Superior temporal gyrus (tissue), 1 donor: ENCODE measurements around the gene TBC1D8.

ENCODE experiments used
- DNase-seq: peaks from one replicate; pipeline ENCODE4 v3.0.0-alpha.2; 2016; ENCODE audit errors: extremely low spot score

The TBC1D8 gene

DNA sequence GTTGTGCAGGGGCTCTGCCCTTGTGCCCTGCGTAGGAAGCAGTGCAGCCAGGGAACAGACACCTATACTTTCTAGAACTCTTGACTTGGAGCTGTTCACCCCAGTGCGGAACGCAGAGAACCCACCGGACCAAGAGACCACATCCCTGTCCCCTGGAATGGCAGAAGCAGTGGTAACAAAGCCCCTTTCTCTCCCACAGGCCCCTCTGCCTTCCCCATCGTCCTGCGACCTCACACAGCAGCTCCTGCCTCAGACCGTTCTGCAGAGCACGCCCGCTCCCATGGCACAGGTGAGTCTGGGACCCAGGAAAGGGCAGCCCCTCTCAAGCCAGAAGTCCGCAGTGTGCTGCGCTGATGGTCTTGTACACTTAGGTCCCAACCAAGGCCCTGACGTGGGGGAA, 173.7 kb downstream of the TBC1D8 start:
- no peak for DNase-seq

DNA sequence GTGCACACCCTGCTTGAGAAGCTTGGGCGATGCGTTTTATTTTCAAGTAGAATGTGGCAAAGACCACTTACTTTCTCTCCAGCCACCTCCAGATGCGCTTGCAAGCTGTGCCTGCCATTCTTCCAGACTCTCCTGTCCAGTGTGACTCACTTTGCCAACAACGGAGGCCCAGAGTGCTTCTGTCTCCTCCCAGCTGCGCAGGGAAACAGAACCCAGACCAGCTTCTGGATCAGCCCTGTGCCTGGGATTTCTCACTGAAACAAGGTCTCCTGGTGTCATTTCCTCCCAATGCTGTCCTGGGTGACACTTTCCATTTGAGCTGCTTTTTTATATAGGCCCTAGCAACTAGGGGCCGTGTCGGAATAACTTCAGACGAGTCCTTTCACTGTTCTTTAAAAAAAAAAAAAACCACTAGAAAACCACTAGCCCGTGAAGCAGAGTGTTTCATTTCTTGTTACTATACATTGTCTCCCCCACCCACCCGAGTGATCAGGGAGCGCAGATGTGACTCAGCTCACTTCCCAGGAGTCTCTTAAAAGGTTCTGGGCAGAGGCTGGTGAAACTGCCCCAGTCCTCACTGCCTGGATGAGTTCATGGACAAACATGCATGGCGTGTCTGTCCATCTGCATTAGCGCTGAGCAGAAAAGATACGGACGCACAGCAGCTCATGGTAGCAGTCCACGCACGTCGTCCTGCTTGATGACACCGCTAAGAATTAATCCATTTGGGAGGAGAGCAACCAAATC, 174.4 kb downstream of the TBC1D8 start:
- DNase-seq, result peak; percentile 25

DNA sequence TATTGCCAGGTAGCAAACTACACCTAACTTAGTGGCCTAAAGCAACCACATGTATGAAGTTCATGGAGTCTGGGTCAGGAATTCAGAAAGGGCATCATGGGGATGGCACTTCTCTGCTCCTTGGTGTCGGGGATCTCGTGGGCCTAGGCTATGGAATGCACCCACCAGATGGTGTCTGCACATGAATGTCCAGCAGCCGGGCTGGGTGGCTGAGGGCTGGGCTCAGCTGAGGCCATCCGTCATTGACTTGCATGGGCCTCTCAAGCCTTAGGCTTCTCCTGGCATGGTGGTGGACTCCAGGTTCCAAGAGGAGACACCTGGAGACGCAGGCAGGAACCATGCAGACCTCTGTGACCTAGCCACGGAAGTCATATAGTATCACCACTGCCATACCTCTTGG, 175.1 kb downstream of the TBC1D8 start:
- no peak for DNase-seq

DNA sequence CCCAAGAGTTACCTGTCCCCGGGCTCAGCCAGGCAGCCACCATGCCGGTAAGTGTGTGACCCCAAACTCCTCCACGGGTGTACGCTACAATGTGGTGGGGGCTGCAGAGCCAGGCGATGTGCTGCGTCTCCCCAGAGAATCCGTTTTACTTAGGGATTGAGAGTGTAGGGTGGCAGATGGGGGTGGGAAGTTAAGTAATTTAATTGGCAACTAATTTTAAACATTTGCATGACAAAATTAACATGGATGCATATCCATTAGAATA, 175.7 kb downstream of the TBC1D8 start:
- DNase-seq, result no peak

DNA sequence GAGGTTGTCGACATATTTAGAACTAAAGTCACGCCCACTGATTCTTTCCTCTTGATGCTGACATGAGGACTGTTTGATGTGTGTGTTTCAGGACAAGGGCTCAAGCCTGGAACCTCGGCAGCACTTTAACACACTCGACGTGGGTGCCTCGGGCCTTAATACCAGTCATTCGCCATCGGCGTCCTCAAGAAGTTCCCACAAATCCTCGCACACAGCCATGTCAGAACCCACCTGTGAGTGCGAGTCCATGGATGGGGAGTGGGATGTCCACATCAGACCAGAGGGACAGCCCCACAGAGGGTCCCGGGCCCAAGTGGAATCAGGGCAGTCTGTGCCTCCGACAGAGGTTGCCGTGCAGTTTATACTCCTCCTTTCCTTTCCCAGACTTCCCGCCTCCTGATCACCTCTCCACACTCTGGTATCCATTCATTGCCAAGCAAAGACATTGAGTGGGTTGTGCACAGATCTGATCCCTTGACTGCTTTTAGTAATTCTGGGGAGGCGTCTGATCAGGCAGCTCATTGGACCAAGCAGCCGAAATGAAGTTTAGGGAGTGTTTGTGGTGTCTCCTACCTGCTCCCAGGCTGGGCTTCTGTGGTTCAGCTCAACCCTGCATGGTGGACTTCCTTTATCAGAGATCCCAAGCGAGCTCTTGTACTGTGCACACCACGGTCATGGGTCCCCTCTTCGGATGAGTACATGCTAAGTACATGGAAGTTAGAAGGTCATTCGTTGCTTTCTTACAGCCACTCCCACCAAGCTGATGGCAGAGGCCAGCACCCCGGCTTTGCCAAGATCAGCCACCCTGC, 176.3 kb downstream of the TBC1D8 start:
- no peak for DNase-seq

DNA sequence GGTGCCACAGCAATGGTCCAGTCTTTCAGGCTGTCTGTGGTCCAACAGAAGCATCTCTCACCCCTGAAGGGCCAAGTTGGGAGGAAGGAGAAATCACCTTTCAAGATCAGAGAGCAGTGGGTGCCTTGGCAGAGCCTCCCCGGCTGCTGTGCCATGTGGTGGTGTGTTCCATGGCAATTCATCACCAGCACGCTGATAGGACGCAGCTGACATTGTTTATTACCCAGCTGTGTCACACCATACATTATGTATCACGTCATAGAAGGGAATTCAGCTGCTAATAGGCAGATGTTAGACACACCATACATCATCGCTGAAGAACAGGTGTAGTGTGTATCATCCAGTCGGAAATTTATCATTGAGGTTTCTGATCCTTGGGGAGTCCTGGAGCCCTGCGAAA, 178.7 kb downstream of the TBC1D8 start:
- DNase-seq, result no peak

DNA sequence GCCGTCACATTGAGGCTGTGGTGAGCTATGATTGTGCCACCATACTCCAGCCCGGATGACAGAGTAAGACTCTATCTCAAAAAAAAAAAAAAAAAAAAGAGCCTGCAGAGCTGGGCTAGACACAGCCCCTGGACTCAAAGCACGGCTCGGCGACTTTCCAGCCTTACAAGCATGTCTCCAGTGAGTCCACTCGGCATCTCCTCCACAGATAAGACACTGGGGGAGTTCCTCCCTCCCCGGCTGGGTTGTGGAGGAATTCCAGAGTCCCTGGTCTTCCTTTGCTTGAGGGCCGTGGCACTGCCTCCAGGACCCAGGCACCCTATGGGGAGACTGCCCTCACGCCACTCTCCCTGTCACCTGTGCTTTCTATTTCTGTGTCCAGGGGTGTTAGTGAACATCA, 180.0 kb downstream of the TBC1D8 start:
- DNase-seq, result no peak

DNA sequence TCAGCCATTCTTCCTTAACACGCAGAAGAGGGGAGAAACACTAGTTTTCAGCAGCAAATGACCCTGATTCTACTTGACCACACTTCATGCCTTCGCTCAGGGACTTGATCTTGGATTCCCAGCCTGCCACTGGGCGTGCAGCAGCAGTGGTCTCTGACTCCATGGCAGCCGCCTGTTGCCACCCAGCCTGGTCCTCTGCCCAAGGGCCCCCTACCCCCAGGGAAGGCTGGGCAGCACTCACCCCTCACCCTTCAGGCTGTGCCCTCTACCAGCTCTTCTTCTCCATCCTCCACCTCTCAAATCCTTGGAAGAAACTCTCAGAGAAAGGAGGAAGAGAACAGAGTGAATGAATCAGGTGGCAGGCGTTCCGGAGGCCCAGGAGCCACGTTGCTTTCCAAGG, 181.2 kb downstream of the TBC1D8 start:
- DNase-seq, result no peak

DNA sequence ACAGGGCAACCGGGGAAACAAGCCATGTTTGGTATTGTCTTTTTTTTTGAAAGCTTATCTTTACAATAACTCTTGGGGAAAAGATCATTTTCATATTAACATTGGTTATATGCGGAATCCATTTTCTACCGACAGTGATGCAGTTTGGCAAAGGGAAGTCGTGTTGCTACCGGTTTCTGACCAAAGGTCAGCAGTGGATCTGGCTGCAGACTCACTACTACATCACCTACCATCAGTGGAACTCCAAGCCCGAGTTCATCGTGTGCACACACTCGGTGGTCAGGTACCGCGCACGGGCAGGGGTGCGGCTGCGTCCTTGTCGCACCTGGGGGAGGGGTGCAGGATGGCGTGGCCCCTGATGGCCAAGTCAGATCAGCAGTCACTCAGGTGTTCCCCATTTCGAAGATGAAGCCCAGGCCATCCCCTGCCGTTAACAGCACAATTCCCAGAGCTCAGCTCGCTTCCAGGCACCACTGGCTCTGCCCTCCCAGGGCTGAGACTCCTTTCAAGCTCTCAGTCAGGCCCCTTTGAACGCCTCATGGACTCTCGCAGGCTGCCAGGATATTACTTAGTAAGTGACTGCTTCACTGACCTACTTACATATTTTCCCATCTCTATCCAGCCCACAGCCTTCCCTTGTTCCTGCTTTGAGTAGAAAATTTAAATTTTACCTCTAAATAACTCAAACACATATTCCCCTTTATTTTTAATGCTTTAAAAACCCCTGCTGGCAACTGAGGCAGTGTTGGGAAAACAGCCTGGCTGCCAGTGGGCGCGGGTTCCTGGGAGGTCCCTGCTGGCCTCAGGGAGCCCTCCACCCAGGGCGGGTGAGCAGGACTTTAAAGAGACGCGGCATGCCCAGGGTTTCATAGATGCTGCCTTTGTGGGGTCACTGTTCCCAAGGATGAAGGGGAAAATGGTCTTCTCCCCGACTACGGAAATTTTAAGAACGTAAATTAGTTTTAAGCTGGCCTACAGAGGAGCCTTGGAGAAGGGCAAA, 182.7 kb downstream of the TBC1D8 start:
- no peak for DNase-seq

DNA sequence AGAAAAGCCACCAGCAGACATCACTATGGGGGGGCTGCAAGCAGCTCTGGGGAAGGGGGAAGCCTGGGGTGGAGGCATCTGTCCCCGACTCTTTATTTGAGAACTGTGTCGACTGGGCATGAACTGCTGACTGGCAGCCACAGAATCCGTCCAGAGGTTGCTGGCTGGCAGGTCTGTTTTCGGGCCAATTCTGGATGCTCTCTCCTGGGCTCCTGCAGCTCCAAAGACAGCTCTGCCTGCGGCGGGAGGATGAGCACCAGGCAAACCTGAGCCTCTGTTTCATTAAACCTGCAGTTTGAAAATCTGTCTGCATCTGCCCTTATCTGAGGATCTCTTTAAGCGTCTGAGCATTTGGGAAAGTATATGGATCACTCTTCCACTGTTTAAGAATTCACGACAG, 183.5 kb downstream of the TBC1D8 start:
- no peak for DNase-seq

DNA sequence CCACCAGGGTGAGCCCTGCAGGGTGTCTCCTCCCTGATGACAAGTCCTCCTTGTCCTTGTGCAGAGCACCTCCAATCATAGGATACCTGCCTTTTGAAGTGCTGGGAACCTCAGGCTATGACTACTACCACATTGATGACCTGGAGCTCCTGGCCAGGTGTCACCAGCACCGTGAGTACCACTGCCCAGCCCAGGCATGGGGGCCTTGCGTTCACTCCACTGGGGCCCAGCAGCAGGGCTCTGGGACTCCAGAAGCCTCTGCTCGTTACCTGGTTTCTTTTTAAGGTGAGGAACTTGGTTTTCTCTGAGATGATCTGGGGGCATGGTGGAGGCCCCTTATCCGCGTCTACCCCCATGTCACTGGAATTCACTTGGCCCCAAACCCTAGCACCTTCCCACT, 185.6 kb downstream of the TBC1D8 start:
- DNase-seq, result no peak

DNA sequence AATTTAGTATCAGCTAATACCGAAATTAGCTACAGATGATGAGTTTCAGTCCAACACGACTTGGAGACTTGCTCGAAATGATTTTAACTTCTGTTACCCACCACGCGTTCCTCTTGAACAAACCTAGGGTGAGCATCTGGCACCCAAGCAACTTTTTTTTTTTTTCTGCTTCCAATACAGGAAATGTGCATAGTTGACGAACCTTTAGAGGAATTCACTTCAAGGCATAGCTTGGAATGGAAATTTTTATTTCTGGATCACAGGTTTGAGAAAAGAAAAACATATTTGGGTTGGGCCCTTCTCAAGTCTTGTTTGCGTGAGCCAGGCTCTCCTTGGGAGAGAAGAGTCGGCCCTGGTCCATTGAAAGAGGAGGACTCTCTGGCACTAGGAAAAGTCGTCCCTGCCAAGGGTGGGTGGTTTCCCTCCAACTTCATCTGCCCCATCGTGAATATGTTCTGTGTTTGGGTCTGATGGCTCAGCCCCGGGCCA, 186.5 kb downstream of the TBC1D8 start:
- no peak for DNase-seq

DNA sequence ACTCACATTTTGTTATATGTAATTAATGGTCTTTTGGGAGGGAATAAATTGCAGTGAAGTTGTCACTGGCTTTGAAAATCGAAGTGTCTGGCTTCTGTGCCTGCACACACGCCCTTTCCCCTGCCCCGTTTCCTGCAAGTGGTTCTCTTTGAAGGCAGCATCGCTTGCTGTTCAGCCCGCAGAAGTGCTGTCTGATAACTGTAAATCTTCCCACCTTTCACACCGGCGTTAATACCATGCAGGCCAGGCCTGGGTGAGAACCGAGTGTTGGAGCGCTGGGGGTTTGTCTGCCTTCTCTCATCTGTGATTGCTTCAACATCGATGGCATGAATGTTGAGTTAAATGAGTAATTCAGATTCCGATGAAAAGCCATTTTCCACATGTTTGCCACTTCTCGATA, 187.0 kb downstream of the TBC1D8 start:
- DNase-seq, result no peak

DNA sequence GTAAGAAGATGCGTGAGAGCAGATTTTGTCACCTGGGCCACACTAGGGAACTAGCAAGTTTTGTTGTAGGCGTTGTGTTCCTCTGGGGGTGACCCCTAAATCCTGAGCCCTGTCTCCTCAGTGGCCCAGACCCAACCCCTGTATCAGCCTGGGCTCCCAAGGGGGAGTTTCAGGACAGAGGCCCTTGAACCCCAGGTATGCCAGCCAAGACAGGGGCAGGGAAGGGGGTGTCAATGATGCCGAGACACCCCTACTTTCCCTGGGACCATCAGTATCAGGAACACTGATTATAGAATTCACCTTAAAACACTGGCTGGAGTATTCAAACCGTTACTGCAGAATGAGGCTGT, 188.2 kb downstream of the TBC1D8 start:
- no peak for DNase-seq

DNA sequence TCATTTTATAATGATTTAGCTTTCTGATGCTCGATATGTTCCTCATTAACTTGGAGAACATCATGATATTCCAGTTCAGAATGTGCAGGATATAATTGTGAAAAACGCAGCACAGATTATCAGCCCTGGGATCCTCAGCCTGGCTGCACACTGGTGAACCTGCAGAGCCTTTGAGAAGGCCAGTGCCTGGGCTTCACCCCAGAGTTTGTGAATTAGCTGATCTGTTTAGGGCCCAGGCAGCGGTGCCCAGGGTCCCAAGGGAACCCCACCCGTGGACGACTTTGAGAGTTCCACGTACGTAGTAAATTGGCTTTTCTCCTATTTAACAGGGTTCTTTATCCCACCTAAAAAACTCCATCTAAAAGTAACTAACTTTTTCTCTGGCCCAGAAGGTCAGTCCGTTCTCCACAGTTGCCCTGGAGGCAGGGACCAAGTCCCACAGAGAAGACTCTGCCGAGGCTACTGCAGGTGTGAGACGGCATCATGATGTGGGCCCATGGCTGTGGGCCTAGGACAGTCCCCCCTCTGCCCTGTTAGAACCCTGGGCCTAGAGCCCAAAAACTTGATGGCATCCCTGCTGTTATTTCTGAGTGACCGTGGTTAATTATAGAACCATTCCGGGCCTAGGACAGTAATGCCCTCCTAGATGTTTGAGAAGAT, 188.7 kb downstream of the TBC1D8 start:
- no peak for DNase-seq

DNA sequence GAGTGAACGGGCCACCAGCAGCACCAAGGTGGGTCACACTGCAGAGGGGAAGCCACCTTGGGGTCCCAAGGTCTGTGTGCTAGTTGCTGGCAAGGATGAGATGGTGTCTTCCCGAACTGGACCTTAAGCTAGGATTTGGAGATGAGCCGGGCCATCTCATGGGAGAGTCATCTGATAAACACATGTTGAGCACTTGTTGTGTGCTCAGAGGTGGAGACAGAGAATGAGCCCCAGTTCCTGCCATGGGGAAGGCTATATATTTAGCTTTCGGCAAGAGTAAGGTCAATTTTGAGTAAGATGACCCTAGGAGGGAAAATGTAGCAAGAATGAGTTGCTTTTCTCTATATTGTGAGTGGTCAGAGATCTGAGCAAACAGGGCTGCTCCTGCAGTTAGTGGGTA, 190.5 kb downstream of the TBC1D8 start:
- no peak for DNase-seq

DNA sequence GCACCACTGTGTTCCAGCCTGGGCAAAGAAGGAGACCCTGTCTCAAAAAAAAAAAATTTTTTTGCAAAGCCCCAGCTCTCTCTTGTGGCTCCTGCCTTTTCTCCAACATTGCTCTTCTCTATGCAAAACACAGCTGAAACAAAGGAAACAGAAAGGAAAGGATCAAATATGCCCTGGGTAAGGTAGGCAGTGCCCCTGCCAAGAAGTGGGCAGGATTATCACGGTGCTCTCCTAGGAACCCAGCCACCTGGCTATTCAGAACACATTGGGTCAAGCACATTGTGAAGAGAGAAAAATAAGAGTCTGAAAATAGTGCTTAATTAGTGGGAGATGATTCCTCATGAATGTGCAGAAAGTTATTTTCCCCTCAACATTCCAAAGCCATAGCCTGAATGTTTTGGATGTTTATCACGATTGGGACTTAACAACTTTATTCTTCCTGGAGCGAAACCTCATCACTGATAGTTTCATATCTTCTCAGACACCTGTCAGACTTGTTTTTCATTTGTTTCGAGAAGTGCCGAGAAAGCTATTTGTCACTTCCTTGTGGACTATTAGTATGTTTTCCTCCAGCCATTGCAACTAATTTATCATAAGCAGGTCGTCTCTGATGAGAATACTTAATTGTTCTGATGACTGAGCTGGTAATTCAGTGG, 191.8 kb downstream of the TBC1D8 start:
- no peak for DNase-seq

DNA sequence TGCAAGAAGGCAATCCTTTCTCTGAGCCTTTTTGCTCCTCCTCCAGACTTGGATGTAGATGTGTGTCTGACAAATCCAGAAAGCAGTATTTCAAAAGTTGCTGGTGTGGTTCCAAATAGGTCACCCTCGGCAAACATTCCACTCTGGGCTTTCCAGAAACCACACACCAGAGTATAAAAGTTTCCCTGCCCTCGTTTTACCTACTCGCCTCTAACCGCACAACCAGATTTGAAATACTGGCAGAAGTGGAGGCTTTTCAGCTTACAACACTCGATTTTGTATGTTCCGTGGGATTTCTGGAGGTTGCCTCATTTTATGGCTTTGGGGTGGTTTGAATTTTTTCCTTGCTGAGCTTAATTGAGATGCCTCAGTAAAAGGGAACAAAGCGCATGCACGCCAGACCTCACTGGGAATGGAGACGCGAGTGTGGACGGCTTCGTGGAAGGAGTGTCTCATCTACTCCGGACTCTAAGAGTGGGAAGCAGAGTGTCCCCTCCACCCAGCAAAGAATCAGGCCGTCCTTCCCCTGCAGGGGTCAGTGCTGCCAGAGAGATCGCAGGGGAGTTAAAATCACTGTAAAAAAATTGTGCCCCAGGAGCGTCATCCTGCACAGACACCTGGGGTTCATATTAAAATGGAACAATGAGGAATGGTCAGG, 193.1 kb downstream of the TBC1D8 start:
- peak; percentile 44 for DNase-seq
